ENCODE data around the gene MRPS11. TPM values are rescaled to one million over a fixed set of nuclear protein-coding genes. Genes with fewer than 3 reads are reported as not detected.

MRPS11 gene
- total and polyA plus RNA-seq, 2 of the 8 experiments (the other 6 are each of a cell fraction or from before 2014, with no cell fraction given) = 41.4 to 59.2 TPM

GRCh38 chr15:88454867-88455810 is 12.4 kb upstream of the MRPS11 start (continued):
- peak; percentile 77 to 98 (median 94) for TF ChIP-seq CTCF (IDR thresholded peaks at IDR 0.05; ENCODE audit: control extremely low read depth in 1 of 3, insufficient read depth in 1 of 3, low read depth in 1 of 3, low read length in 3 of 3)

Data from H1 (cell line).